Mesodermal cell (in vitro differentiated cells): ENCODE results near the gene TMIE.

Experiments
- H3K27ac ChIP-seq: 2 replicates; pipeline ENCODE4 v1.7.0; 2013; ENCODE audit warnings: mild to moderate bottlenecking, low read depth, low read length, moderate library complexity; ENCODE audit not compliant: severe bottlenecking
- H3K36me3 ChIP-seq: 2 replicates; pipeline ENCODE4 v1.7.1; 2013; ENCODE audit warnings: mild to moderate bottlenecking, low read length, moderate library complexity; ENCODE audit not compliant: control insufficient read depth, insufficient read depth
- H3K4me1 ChIP-seq: one replicate; pipeline ENCODE4 v1.7.1; 2013; ENCODE audit warnings: mild to moderate bottlenecking, low read length; ENCODE audit not compliant: insufficient read depth, control insufficient read depth, poor library complexity, severe bottlenecking
- H3K4me3 ChIP-seq: 2 replicates; pipeline ENCODE4 v1.7.0; 2013; ENCODE audit warnings: low read length, control low read depth, mild to moderate bottlenecking; ENCODE audit not compliant: insufficient read depth, poor library complexity, severe bottlenecking; ENCODE audit errors: extremely low read depth
- H3K9me3 ChIP-seq: 2 replicates; pipeline ENCODE4 v1.7.1; 2013; ENCODE audit warnings: mild to moderate bottlenecking, low read length, moderate library complexity; ENCODE audit not compliant: control insufficient read depth
- WGBS, 2 experiments: methylation state at CpG; one replicate each; pipeline ENCODE4 v1.1.5; 2013; ENCODE audit warnings: missing lambda C conversion rate in 2 of 2; ENCODE audit not compliant: insufficient coverage in 2 of 2; 5-methylcytosine and 5-hydroxymethylcytosine counted together

The TMIE gene

DNA sequence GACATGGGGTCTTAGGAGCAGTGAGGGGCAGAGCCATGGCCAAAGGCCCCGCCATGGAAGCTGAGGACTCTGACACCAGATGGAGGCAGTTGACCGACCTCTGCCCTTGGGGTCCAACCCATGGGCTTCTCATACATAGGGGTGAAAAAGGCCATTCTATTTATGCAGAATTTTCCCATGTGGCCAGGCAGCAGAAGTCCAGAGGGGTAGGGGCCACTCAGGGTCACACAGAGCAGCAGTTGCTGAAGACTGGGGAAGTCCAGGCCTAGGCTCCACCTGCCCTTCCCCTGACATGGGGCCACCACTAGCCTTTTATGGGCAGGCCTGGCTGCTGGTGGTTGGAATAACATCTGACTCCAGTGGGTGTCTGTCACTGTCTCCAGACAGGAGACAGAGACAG, 10.1 kb downstream of the TMIE start:
- Histone ChIP-seq H3K36me3 (no peaks in the 10 kb centered on the region), H3K4me1 (peaks cover 12% of the 10 kb centered on the region), H3K4me3 (no peak overlapping the region), H3K27ac (no peak overlapping the region), H3K9me3 (no peaks in the 10 kb centered on the region)
- 91 to 100% methylated on average over 2 of the region's 2 CpGs for WGBS, 2 experiments

DNA sequence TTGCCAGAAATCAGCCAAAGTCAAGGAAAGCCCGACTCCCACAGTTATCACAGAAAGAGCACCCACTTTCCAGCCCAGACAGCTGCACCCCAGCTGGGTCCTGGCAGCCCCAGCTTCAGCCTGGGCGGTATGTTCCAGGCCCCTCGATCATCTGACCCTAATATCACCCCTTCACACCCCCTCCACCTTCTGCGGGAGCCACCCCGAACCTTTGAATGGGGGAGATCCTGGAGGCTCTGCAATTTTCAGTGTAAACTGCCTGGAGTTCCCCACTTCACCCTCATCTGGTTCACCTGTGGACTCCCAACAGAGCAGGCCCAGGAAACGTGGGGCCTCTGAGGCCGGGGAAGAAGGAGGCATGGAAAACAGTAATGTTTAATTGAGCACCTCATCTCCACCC, 10.6 kb downstream of the TMIE start:
- Histone ChIP-seq H3K4me1 (peaks cover 8% of the 10 kb centered on the region), H3K36me3 (no peaks in the 10 kb centered on the region), H3K4me3 (no peak overlapping the region), H3K27ac (no peak overlapping the region), H3K9me3 (no peaks in the 10 kb centered on the region)
- 88 to 100% methylated on average over 2 to 5 of the region's 7 CpGs for WGBS, 2 experiments

DNA sequence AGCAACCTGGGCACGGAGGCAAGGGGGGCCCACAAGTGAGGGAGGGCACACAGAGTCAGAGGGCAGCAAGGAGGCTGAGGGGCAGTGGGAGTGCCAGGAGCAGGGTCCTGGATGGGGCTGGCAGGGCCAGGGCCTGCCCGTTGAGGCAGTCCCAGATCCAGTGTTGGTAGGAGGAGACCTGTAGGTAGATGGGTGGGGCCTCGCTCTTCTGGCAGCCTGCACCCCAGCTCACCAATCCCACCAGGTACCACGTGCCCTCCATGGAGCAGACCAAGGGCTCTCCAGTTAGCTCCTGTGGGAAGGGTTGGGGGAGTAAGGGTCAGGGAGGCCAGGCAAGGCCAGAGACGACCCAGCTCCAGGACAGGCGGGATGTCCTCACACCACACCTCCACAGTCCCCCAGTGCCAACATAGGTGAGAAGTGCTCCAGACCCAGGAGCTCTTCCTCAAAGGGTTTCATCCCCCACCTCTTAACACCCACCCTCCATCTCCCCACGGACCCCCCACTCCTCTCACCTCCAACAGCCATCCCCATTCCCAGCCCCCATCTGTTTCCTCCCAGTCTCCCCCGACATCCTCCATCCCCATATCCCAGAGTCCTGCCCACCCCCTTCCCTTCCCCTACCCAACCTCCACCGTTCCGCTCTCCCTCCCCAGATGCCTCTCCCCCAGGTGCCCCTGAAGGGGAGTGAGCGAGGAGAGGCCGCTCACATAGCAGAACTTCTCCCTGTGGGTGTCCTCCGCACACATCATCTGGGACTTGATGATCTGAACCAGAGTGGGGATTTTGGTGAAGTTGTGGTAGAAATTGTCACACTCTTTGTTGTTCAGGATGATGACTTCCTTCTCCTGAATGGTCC, 11.2 kb downstream of the TMIE start:
- no peak overlapping the region for H3K27ac ChIP-seq
- WGBS, 2 experiments, result 90 to 97% methylated on average over 4 to 5 of the region's 13 CpGs
- H3K4me3 ChIP-seq, result no peak overlapping the region
- peaks cover 1% of the 10 kb centered on the region for H3K4me1 ChIP-seq
- no peaks in the 10 kb centered on the region for H3K36me3 ChIP-seq
- H3K9me3 ChIP-seq, result no peaks in the 10 kb centered on the region

DNA sequence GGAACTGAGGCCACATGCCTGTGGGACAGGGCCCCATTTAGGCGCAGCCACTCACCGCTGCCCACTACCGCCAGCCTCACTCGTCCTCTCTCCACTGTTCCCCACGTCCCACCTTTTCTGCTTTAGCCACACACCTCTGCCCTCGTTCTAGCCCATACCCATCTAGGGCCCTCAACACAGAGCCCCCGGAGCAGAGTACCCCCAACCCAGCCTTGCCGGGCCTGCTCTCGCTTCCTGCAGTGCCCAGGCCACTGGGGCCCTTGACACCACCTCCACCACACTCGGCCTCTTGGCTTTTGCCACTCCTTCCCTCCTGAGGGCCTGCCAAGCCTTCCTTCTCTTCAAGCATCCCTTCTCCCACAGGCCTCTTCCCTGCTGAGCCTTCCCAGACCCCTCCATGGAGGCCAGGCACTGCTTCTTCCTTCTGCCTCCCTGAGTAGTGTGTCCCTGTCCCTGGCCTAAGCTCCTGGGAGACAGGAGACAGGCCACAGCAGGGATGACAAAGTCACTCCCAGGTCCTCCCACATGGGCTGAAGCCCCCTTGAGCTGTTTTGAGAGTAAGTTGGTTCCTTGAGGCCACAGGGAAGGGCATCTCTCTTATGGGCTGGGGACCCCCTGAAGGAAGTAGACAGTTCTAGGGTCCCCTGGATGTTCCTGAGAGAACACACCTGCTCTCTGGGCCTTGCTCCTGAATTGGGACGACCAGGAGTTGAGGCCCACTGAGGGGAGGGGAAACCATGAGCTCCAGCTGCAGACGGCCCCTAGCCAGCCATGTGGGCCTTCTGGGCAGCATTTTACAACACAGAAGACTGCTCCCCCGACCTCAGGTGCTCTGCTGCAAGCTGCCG, 12.1 kb downstream of the TMIE start:
- WGBS, 2 experiments, result 91 to 92% methylated on average over 12 to 14 of the region's 14 CpGs
- Histone ChIP-seq H3K4me1 (no peaks in the 10 kb centered on the region), H3K9me3 (no peaks in the 10 kb centered on the region), H3K27ac (no peak overlapping the region), H3K36me3 (no peaks in the 10 kb centered on the region), H3K4me3 (no peak overlapping the region)

DNA sequence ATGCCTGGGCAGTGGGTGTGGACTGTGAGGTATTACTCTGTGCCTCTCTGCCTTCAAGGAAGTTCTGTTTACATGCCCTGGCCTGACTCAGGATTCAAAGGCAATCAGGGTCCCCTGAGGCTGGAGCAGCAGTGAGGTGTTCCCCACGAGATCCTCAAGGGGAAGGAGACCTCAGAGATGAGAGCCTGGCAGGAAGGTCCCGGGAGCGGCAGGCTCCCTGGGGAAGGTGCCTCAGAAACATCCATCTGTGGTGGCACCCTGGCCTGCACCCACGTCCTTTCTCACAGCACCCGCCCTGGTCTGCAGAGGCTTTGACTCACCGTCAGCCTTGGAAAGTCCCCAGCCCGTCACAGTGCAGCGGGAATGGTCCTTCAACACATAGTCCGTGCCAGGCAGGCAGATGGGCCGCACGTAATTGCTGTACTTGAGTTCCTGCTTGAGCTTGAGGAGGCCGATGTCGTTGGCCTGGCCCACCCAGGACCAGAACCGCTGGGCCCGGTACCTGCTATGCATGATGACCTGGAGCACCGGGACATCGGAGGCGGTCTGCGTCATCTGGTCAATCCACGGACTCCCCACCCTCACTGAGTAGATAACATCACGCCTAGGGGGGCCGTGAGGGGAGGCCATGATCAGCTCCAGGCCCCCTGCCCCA, 12.8 kb downstream of the TMIE start:
- 96% methylated on average over 20 to 22 of the region's 22 CpGs for WGBS, 2 experiments
- H3K4me1 ChIP-seq, result no peaks in the 10 kb centered on the region
- H3K9me3 ChIP-seq, result no peaks in the 10 kb centered on the region
- no peak overlapping the region for H3K4me3 ChIP-seq
- H3K36me3 ChIP-seq, result no peaks in the 10 kb centered on the region
- no peak overlapping the region for H3K27ac ChIP-seq

DNA sequence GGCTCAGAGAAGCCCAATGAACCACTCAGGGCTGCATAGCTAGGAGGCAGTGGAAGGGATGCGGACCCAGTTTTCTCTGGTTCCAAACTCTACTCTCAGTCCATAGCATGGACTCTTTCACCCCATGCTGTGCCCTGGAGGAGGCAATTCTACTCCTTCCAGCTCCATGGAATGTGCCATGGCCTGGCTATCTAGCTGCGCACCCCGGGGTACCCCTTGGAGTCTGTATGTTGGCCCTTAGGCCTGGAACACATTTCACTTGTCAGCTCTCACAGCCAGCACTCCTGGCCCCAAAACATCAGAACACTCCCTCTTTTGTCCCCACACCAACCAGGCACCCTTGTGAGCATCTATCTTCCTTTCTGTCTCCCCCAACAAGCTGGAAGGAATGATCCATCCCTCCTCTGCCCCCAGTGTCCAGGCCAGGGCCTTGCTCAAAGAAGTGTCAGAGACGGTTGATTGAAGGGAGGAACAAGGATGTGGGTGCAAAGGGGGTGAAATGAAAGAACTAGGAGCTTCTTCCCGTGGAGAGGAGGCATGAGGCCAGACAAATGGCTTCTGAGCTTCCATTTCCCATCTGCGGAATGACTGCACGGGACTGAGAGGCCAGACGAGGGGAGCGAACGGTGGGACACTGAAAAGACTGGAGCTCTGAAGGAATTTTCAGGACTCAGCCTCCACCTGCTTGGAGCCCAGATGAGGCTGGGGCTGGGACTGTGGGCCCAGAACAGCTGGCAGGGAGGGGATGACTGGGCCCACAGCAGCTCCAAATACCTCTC, 13.7 kb downstream of the TMIE start:
- Histone ChIP-seq H3K4me1 (no peaks in the 10 kb centered on the region), H3K27ac (no peak overlapping the region), H3K36me3 (no peaks in the 10 kb centered on the region), H3K4me3 (no peak overlapping the region), H3K9me3 (no peaks in the 10 kb centered on the region)
- WGBS, 2 experiments, result 84 to 88% methylated on average over 8 to 9 of the region's 10 CpGs

- WGBS, 2 experiments, result 90 to 100% methylated on average over 5 to 7 of the region's 11 CpGs
- Histone ChIP-seq H3K36me3 (no peaks in the 10 kb centered on the region), H3K4me1 (no peaks in the 10 kb centered on the region), H3K4me3 (no peak overlapping the region), H3K27ac (no peak overlapping the region), H3K9me3 (no peaks in the 10 kb centered on the region)
These were observed 14.4 kb downstream of the TMIE start for GRCh38 chr3:46715507-46716175.

GRCh38 chr3:46716461-46717441, 15.6 kb downstream of the TMIE start:
- Histone ChIP-seq H3K27ac (no peak overlapping the region), H3K4me3 (no peak overlapping the region), H3K36me3 (no peaks in the 10 kb centered on the region), H3K9me3 (no peaks in the 10 kb centered on the region), H3K4me1 (no peaks in the 10 kb centered on the region)
- WGBS, 2 experiments, result 92 to 93% methylated on average over 14 of the region's 19 CpGs
